ENCODE data around the gene AP2A2. TPM values are rescaled to one million over a fixed set of nuclear protein-coding genes. Genes with fewer than 3 reads are reported as not detected.

Gene AP2A2
- total RNA-seq, 1 experiment from 2014 or later, result 70.6 TPM

DNA sequence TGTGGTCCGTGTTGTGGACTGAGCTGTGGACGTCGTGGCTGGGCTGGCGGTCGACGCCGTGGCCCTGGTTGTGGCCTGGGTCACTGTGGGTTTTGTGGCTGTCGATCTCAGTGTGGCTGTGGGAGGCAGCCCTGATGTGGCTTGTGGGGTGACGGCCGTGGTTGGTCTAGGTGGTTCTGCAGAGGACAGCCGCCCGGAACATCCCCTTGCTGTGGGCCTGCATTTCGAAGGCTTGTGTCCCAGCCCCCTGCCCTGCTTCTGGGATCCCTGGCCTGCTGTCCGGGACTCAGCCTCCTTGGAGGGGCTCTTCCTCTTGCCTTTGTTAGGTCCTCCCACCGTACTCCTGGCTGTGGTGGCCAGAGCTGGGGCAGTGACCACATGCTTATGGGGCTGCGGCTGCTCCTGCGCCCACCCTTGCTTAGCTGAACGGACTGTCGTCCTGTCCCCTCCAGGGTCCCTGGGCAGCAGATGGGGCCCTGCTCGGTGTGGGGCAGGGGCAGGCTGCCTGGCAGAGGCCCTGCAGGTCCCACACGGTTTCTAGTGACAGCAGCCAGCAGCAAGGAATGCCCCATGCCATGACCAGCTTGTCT is 93.7 kb downstream of the AP2A2 start:
- BruUV-seq (replicated peaks), result no TSS peak
- H3K9me3 Mint-ChIP-seq (ENCODE audit: unreplicated experiment), result peaks cover 28% of the 10 kb centered on the region

GRCh38 chr11:1020211-1020905 is 94.7 kb downstream of the AP2A2 start:
- CTCF ChIA-PET, result interaction anchor here (0.5 to 1.7 kb wide), 3 partner anchors 31 to 98 kb away, joined by 3 to 4 read pairs (median 3); no protein-coding TSS in a partner anchor
- no peak for DNase-seq (ENCODE audit: unreplicated experiment)
- Mint-ChIP-seq H3K4me1 (ENCODE audit: insufficient read depth, unreplicated experiment) (no peaks in the 10 kb centered on the region), H3K27ac (ENCODE audit: low read depth, unreplicated experiment) (no peak overlapping the region), H3K4me3 (ENCODE audit: unreplicated experiment) (no peak overlapping the region), H3K36me3 (ENCODE audit: insufficient read depth, unreplicated experiment) (peaks cover 9% of the 10 kb centered on the region), H3K27me3 (ENCODE audit: insufficient read depth, unreplicated experiment) (no peaks in the 10 kb centered on the region), H3K9me3 (ENCODE audit: unreplicated experiment) (peaks cover 28% of the 10 kb centered on the region)
- intact Hi-C loops (cut with micrococcal nuclease), result no loop called here
- TF ChIP-seq, protein P1, sequence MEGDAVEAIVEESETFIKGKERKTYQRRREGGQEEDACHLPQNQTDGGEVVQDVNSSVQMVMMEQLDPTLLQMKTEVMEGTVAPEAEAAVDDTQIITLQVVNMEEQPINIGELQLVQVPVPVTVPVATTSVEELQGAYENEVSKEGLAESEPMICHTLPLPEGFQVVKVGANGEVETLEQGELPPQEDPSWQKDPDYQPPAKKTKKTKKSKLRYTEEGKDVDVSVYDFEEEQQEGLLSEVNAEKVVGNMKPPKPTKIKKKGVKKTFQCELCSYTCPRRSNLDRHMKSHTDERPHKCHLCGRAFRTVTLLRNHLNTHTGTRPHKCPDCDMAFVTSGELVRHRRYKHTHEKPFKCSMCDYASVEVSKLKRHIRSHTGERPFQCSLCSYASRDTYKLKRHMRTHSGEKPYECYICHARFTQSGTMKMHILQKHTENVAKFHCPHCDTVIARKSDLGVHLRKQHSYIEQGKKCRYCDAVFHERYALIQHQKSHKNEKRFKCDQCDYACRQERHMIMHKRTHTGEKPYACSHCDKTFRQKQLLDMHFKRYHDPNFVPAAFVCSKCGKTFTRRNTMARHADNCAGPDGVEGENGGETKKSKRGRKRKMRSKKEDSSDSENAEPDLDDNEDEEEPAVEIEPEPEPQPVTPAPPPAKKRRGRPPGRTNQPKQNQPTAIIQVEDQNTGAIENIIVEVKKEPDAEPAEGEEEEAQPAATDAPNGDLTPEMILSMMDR (IDR thresholded peaks at IDR 0.05; ENCODE audit: unreplicated experiment), result no peak
- POLR2A ChIA-PET, result no interaction called here
- BruUV-seq (replicated peaks), result no TSS peak

More for the DNA sequence above, 93.7 kb downstream of the AP2A2 start:
- TF ChIP-seq, protein P1 (IDR thresholded peaks at IDR 0.05; ENCODE audit: unreplicated experiment), result no peak
- intact Hi-C loops (cut with micrococcal nuclease), result no loop called here
- H3K27me3 Mint-ChIP-seq (ENCODE audit: insufficient read depth, unreplicated experiment), result no peaks in the 10 kb centered on the region
- H3K27ac Mint-ChIP-seq (ENCODE audit: low read depth, unreplicated experiment), result no peak overlapping the region
- ChIA-PET POLR2A (no interaction called here), CTCF (interaction anchor here (0.5 to 1.7 kb wide), 2 partner anchors 32 to 36 kb away, joined by 3 read pairs; no protein-coding TSS in a partner anchor)
- peaks cover 9% of the 10 kb centered on the region for H3K36me3 Mint-ChIP-seq (ENCODE audit: insufficient read depth, unreplicated experiment)
- H3K4me3 Mint-ChIP-seq (ENCODE audit: unreplicated experiment), result no peak overlapping the region
- no peaks in the 10 kb centered on the region for H3K4me1 Mint-ChIP-seq (ENCODE audit: insufficient read depth, unreplicated experiment)
- DNase-seq (ENCODE audit: unreplicated experiment), result no peak

GRCh38 chr11:1022411-1022810 is 96.7 kb downstream of the AP2A2 start:
- no TSS peak for BruUV-seq (replicated peaks)

More at GRCh38 chr11:1022411-1022810, 96.7 kb downstream of the AP2A2 start:
- ChIA-PET CTCF (no interaction called here), POLR2A (no interaction called here)
- no peak overlapping the region for H3K27ac Mint-ChIP-seq (ENCODE audit: low read depth, unreplicated experiment)
- no peaks in the 10 kb centered on the region for H3K36me3 Mint-ChIP-seq (ENCODE audit: insufficient read depth, unreplicated experiment)
- DNase-seq (ENCODE audit: unreplicated experiment), result no peak
- TF ChIP-seq, protein P1 (IDR thresholded peaks at IDR 0.05; ENCODE audit: unreplicated experiment), result no peak
- H3K27me3 Mint-ChIP-seq (ENCODE audit: insufficient read depth, unreplicated experiment), result no peaks in the 10 kb centered on the region
- intact Hi-C loops (cut with micrococcal nuclease), result no loop called here
- H3K4me1 Mint-ChIP-seq (ENCODE audit: insufficient read depth, unreplicated experiment), result no peaks in the 10 kb centered on the region
- peaks cover 11% of the 10 kb centered on the region for H3K9me3 Mint-ChIP-seq (ENCODE audit: unreplicated experiment)
- no peak overlapping the region for H3K4me3 Mint-ChIP-seq (ENCODE audit: unreplicated experiment)
